Measurements from ENCODE around the gene RCBTB2. TPM values are rescaled to one million over a fixed set of nuclear protein-coding genes. Genes with fewer than 3 reads are reported as not detected.

Gene RCBTB2
- total RNA-seq, 1 experiment from 2014 or later, result 1.1 TPM

GRCh38 chr13:48449656-48450055 lies 83.2 kb downstream of the RCBTB2 start:
- BruUV-seq (replicated peaks), result no TSS peak
- H3K4me3 Mint-ChIP-seq (ENCODE audit: unreplicated experiment), result no peak overlapping the region
- no peak overlapping the region for H3K27ac Mint-ChIP-seq (ENCODE audit: unreplicated experiment)
- Histone ChIP-seq H3K4me3 (ENCODE audit: low read depth, low read length) (no peak overlapping the region), H3K9me3 (no peaks in the 10 kb centered on the region), H3K27me3 (replicated peaks; ENCODE audit: control insufficient read depth, insufficient read depth, low read length) (no peaks in the 10 kb centered on the region), H3K4me1 (no peaks in the 10 kb centered on the region), H3K36me3 (ENCODE audit: control insufficient read depth, insufficient read depth, low read length) (no peaks in the 10 kb centered on the region)
- DNase-seq, result no peak
- no peak for TF ChIP-seq CTCF (IDR thresholded peaks at IDR 0.05; ENCODE audit: insufficient read depth in 1 of 2, low read depth in 1 of 2, low read length in 1 of 2, severe bottlenecking in 1 of 2, unreplicated experiment in 1 of 2)
- POLR2A ChIA-PET, result no interaction called here
- H3K36me3 Mint-ChIP-seq (ENCODE audit: insufficient read depth, unreplicated experiment), result no peaks in the 10 kb centered on the region
- no peaks in the 10 kb centered on the region for H3K27me3 Mint-ChIP-seq (ENCODE audit: insufficient read depth, unreplicated experiment)
- H3K9me3 Mint-ChIP-seq (ENCODE audit: unreplicated experiment), result peaks cover 6% of the 10 kb centered on the region
- no peaks in the 10 kb centered on the region for H3K4me1 Mint-ChIP-seq (ENCODE audit: low read depth, unreplicated experiment)
- intact Hi-C loops (cut with micrococcal nuclease; ENCODE audit: unreplicated experiment), result no loop called here
- CTCF ChIA-PET, result no interaction called here

- ChIA-PET POLR2A (no interaction called here), CTCF (interaction anchor here (0.6 kb wide), 1 partner anchor 335 kb away, joined by 3 read pairs; no protein-coding TSS in a partner anchor)
- no peak overlapping the region for H3K4me3 Mint-ChIP-seq (ENCODE audit: unreplicated experiment)
- no peaks in the 10 kb centered on the region for H3K27me3 Mint-ChIP-seq (ENCODE audit: insufficient read depth, unreplicated experiment)
- Histone ChIP-seq H3K27me3 (replicated peaks; ENCODE audit: control insufficient read depth, insufficient read depth, low read length) (no peaks in the 10 kb centered on the region), H3K9me3 (no peaks in the 10 kb centered on the region), H3K4me3 (ENCODE audit: low read depth, low read length) (no peak overlapping the region), H3K4me1 (no peaks in the 10 kb centered on the region), H3K36me3 (ENCODE audit: control insufficient read depth, insufficient read depth, low read length) (no peaks in the 10 kb centered on the region)
- DNase-seq, result no peak
- H3K36me3 Mint-ChIP-seq (ENCODE audit: insufficient read depth, unreplicated experiment), result no peaks in the 10 kb centered on the region
- no peaks in the 10 kb centered on the region for H3K4me1 Mint-ChIP-seq (ENCODE audit: low read depth, unreplicated experiment)
- TF ChIP-seq CTCF (IDR thresholded peaks at IDR 0.05; ENCODE audit: insufficient read depth in 1 of 2, low read depth in 1 of 2, low read length in 1 of 2, severe bottlenecking in 1 of 2, unreplicated experiment in 1 of 2), result no peak
- H3K9me3 Mint-ChIP-seq (ENCODE audit: unreplicated experiment), result peaks cover 6% of the 10 kb centered on the region
- H3K27ac Mint-ChIP-seq (ENCODE audit: unreplicated experiment), result no peak overlapping the region
- intact Hi-C loops (cut with micrococcal nuclease; ENCODE audit: unreplicated experiment), result no loop called here
- no TSS peak for BruUV-seq (replicated peaks)
Observed at GRCh38 chr13:48448959-48449614, 83.8 kb downstream of the RCBTB2 start.

- no peak overlapping the region for H3K27ac Mint-ChIP-seq (ENCODE audit: unreplicated experiment)
- ChIA-PET CTCF (interaction anchor here (0.6 kb wide), 1 partner anchor 334 kb away, joined by 3 read pairs; no protein-coding TSS in a partner anchor), POLR2A (no interaction called here)
- Histone ChIP-seq H3K9me3 (no peaks in the 10 kb centered on the region), H3K4me1 (no peaks in the 10 kb centered on the region), H3K4me3 (ENCODE audit: low read depth, low read length) (no peak overlapping the region), H3K27me3 (replicated peaks; ENCODE audit: control insufficient read depth, insufficient read depth, low read length) (no peaks in the 10 kb centered on the region), H3K36me3 (ENCODE audit: control insufficient read depth, insufficient read depth, low read length) (no peaks in the 10 kb centered on the region)
- DNase-seq, result no peak
- intact Hi-C loops (cut with micrococcal nuclease; ENCODE audit: unreplicated experiment), result no loop called here
- H3K4me3 Mint-ChIP-seq (ENCODE audit: unreplicated experiment), result no peak overlapping the region
- no peaks in the 10 kb centered on the region for H3K27me3 Mint-ChIP-seq (ENCODE audit: insufficient read depth, unreplicated experiment)
- BruUV-seq (replicated peaks), result no TSS peak
- no peaks in the 10 kb centered on the region for H3K4me1 Mint-ChIP-seq (ENCODE audit: low read depth, unreplicated experiment)
- H3K9me3 Mint-ChIP-seq (ENCODE audit: unreplicated experiment), result peaks cover 6% of the 10 kb centered on the region
- no peaks in the 10 kb centered on the region for H3K36me3 Mint-ChIP-seq (ENCODE audit: insufficient read depth, unreplicated experiment)
- no peak for TF ChIP-seq CTCF (IDR thresholded peaks at IDR 0.05; ENCODE audit: insufficient read depth in 1 of 2, low read depth in 1 of 2, low read length in 1 of 2, severe bottlenecking in 1 of 2, unreplicated experiment in 1 of 2)
Observed at GRCh38 chr13:48448285-48448958, 84.5 kb downstream of the RCBTB2 start.

Data from Caco-2 (cell line).